DOHH2 (cell line): Measurements from ENCODE around the gene ITGBL1.

Experiments used
- CTCF ChIP-seq: fragments of 200-600 bp; sonication (generic); IDR thresholded peaks from one replicate; pipeline ENCODE4 v1.5.1; 2014; ENCODE audit warnings: antibody characterized with exemption, mild to moderate bottlenecking, low read depth, low read length; ENCODE audit not compliant: poor library complexity, severe bottlenecking
- EZH2phosphoT487 ChIP-seq: fragments of 200-600 bp; sonication (generic); IDR thresholded peaks from 2 replicates; pipeline ENCODE4 v1.6.1; 2017; ENCODE audit warnings: borderline replicate concordance, mild to moderate bottlenecking, antibody characterized with exemption, low read length, moderate library complexity, mixed read lengths

GRCh38 chr13:101746513-101746912 is 294.0 kb downstream of the ITGBL1 start:
- TF ChIP-seq CTCF (no peak), EZH2phosphoT487 (no peak)
